Heart left ventricle (tissue), 13 donors: ENCODE results near the gene ARHGAP26.

Experiments used
- POLR2A ChIP-seq, 2 donors: fragments of 450-650 bp; IDR thresholded peaks; one replicate each; pipeline ENCODE4 v1.6.1; 2017; ENCODE audit warnings: antibody characterized with exemption in 2 of 2, mild to moderate bottlenecking in 2 of 2, moderate library complexity in 2 of 2
- TF ChIP-seq, protein P1 (sequence below), 12 donors: fragments of 200-600 bp; sonication (generic) in 4 of 12; IDR thresholded peaks; one replicate each; pipeline versions ENCODE4 v1.5.0 to v1.8.0; 2018 to 2022; ENCODE audit warnings: antibody characterized with exemption in 12 of 12, mild to moderate bottlenecking in 5 of 12
- donor health status: ischemic (EF 13 %, LVEDD 7.1; RV severe dilation, severe dysfunction).
- donor health status: DM: no; HTN: yes; CAD: no.
- donor health status: DM: no; HTN: no; CAD: no.
- donor health status: ischemic (EF 25% LVEDD 6.9; RV normal size, moderate dysfunction).
- donor health status: ischemic (EF 25% LVEDD 5.7; RV mildly dilated, moderate dysfunction).
- donor health status: ischemic (EF 35%, LVEDD 5.7; RV mildly dilated, moderate dysfunction).
- donor health status: nonischemic (EF 11% LVEDD 7.7; RV severe dilation, severe dysfunction).
- donor health status: DM: yes; HTN: yes; CAD: no.
- donor health status: PGD.
- donor health status: ischemic (EF 29% LVEDD 5.4; RV normal size, mild dysfunction).
- donor health status: nonischemic (EF 23%, LVEDD 6.1; RV moderate dilation, normal function).

DNA sequence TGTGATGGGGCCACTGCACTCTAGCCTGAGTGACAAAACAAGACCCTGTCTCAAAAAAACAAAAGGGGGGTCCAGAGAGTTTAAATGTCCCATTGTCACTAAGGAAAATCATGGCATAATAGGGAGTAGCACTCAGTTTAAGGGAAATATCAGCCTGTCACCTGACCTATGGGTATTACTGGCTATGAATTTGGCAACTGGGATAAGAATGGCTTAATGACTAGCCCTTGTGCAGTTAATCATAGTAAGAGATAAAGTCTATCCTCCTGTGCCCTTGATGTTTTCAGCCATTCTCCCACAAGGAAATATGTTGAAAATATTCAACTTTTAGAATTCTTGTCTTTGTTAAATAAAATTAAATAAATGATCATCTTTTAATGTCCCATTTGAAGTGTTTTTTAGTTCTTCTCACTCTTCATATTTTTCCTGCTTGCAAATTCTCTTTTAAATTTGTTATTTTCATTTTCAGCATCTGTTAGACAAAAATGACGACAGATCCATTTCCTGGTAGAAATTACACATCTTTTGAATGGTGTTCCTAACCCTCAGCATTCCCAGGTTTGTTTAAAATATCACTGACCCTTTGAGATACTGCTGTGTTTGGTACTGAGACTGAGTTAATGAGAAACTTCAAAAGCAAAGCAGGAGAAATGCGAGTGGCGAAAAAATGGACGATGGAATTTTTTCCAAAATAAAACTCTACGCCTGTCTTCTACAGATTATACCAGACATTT is 191.4 kb downstream of the ARHGAP26 start:
- TF ChIP-seq, protein P1, sequence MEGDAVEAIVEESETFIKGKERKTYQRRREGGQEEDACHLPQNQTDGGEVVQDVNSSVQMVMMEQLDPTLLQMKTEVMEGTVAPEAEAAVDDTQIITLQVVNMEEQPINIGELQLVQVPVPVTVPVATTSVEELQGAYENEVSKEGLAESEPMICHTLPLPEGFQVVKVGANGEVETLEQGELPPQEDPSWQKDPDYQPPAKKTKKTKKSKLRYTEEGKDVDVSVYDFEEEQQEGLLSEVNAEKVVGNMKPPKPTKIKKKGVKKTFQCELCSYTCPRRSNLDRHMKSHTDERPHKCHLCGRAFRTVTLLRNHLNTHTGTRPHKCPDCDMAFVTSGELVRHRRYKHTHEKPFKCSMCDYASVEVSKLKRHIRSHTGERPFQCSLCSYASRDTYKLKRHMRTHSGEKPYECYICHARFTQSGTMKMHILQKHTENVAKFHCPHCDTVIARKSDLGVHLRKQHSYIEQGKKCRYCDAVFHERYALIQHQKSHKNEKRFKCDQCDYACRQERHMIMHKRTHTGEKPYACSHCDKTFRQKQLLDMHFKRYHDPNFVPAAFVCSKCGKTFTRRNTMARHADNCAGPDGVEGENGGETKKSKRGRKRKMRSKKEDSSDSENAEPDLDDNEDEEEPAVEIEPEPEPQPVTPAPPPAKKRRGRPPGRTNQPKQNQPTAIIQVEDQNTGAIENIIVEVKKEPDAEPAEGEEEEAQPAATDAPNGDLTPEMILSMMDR (IDR thresholded peaks at IDR 0.05) = no peak
- no peak for TF ChIP-seq POLR2A (IDR thresholded peaks at IDR 0.05)
